ENCODE measurements around the gene ZFPM1. TPM values are rescaled to one million over a fixed set of nuclear protein-coding genes. Genes with fewer than 3 reads are reported as not detected.

The ZFPM1 gene
- total RNA-seq, 1 experiment from 2014 or later = 0.75 TPM

- no peak overlapping the region for H3K4me3 ChIP-seq (ENCODE audit: low read length)
These were observed 38.3 kb upstream of the ZFPM1 start for GRCh38 chr16:88414521-88415380.

GRCh38 chr16:88415381-88415705, 37.7 kb upstream of the ZFPM1 start:
- no peaks in the 10 kb centered on the region for H3K79me2 ChIP-seq (ENCODE audit: low read length)

More at GRCh38 chr16:88414521-88415380, 38.3 kb upstream of the ZFPM1 start:
- Histone ChIP-seq H3K9me3 (ENCODE audit: low read length) (no peaks in the 10 kb centered on the region), H3K36me3 (ENCODE audit: insufficient read depth, low read length) (no peaks in the 10 kb centered on the region), H4K20me1 (ENCODE audit: insufficient read depth, low read depth, low read length) (no peaks in the 10 kb centered on the region), H3K9ac (ENCODE audit: low read length) (no peak overlapping the region), H3K79me2 (ENCODE audit: low read length) (no peaks in the 10 kb centered on the region), H3K4me1 (ENCODE audit: low read length) (no peaks in the 10 kb centered on the region), H3K27ac (ENCODE audit: low read length) (no peak overlapping the region), H3K9me2 (replicated peaks; ENCODE audit: insufficient read depth, low read length) (no peaks in the 10 kb centered on the region), H3K4me2 (ENCODE audit: low read depth, low read length, poor library complexity, severe bottlenecking) (no peak overlapping the region), H3K27me3 (ENCODE audit: low read length) (no peaks in the 10 kb centered on the region), H2AFZ (ENCODE audit: low read length) (no peak overlapping the region)
- DNase-seq = no peak

GRCh38 chr16:88415713-88416323, 37.3 kb upstream of the ZFPM1 start:
- DNase-seq = peak; percentile 55
- Histone ChIP-seq H3K4me2 (ENCODE audit: low read depth, low read length, poor library complexity, severe bottlenecking) (no peak overlapping the region), H3K4me3 (ENCODE audit: low read length) (no peak overlapping the region), H3K27me3 (ENCODE audit: low read length) (no peaks in the 10 kb centered on the region), H3K9me2 (replicated peaks; ENCODE audit: insufficient read depth, low read length) (no peaks in the 10 kb centered on the region), H3K4me1 (ENCODE audit: low read length) (no peaks in the 10 kb centered on the region), H3K9me3 (ENCODE audit: low read length) (no peaks in the 10 kb centered on the region), H3K9ac (ENCODE audit: low read length) (no peak overlapping the region), H3K79me2 (ENCODE audit: low read length) (no peaks in the 10 kb centered on the region), H3K27ac (ENCODE audit: low read length) (no peak overlapping the region), H2AFZ (ENCODE audit: low read length) (no peak overlapping the region), H3K36me3 (ENCODE audit: insufficient read depth, low read length) (no peaks in the 10 kb centered on the region), H4K20me1 (ENCODE audit: insufficient read depth, low read depth, low read length) (no peaks in the 10 kb centered on the region)

More at GRCh38 chr16:88415381-88415705, 37.7 kb upstream of the ZFPM1 start:
- Histone ChIP-seq H3K27ac (ENCODE audit: low read length) (no peak overlapping the region), H3K4me2 (ENCODE audit: low read depth, low read length, poor library complexity, severe bottlenecking) (no peak overlapping the region), H3K27me3 (ENCODE audit: low read length) (no peaks in the 10 kb centered on the region), H3K9ac (ENCODE audit: low read length) (no peak overlapping the region), H3K9me2 (replicated peaks; ENCODE audit: insufficient read depth, low read length) (no peaks in the 10 kb centered on the region), H3K4me3 (ENCODE audit: low read length) (no peak overlapping the region), H3K36me3 (ENCODE audit: insufficient read depth, low read length) (no peaks in the 10 kb centered on the region), H3K9me3 (ENCODE audit: low read length) (no peaks in the 10 kb centered on the region), H2AFZ (ENCODE audit: low read length) (no peak overlapping the region), H3K4me1 (ENCODE audit: low read length) (no peaks in the 10 kb centered on the region), H4K20me1 (ENCODE audit: insufficient read depth, low read depth, low read length) (no peaks in the 10 kb centered on the region)
- no peak for DNase-seq

- Histone ChIP-seq H3K9me3 (ENCODE audit: low read length) (no peaks in the 10 kb centered on the region), H3K4me2 (ENCODE audit: low read depth, low read length, poor library complexity, severe bottlenecking) (no peak overlapping the region), H3K79me2 (ENCODE audit: low read length) (no peaks in the 10 kb centered on the region), H3K4me3 (ENCODE audit: low read length) (no peak overlapping the region), H3K9me2 (replicated peaks; ENCODE audit: insufficient read depth, low read length) (no peaks in the 10 kb centered on the region), H3K27ac (ENCODE audit: low read length) (no peak overlapping the region), H3K9ac (ENCODE audit: low read length) (no peak overlapping the region), H3K4me1 (ENCODE audit: low read length) (no peaks in the 10 kb centered on the region), H3K27me3 (ENCODE audit: low read length) (no peaks in the 10 kb centered on the region), H4K20me1 (ENCODE audit: insufficient read depth, low read depth, low read length) (no peaks in the 10 kb centered on the region), H3K36me3 (ENCODE audit: insufficient read depth, low read length) (no peaks in the 10 kb centered on the region), H2AFZ (ENCODE audit: low read length) (no peak overlapping the region)
- no peak for DNase-seq
These were observed 36.4 kb upstream of the ZFPM1 start for GRCh38 chr16:88416686-88417085.

- Histone ChIP-seq H3K27ac (ENCODE audit: low read length) (no peak overlapping the region), H2AFZ (ENCODE audit: low read length) (no peak overlapping the region), H3K9ac (ENCODE audit: low read length) (no peak overlapping the region), H3K9me3 (ENCODE audit: low read length) (no peaks in the 10 kb centered on the region), H3K4me3 (ENCODE audit: low read length) (no peak overlapping the region), H3K79me2 (ENCODE audit: low read length) (no peaks in the 10 kb centered on the region), H4K20me1 (ENCODE audit: insufficient read depth, low read depth, low read length) (no peaks in the 10 kb centered on the region), H3K36me3 (ENCODE audit: insufficient read depth, low read length) (no peaks in the 10 kb centered on the region), H3K4me1 (ENCODE audit: low read length) (no peaks in the 10 kb centered on the region), H3K4me2 (ENCODE audit: low read depth, low read length, poor library complexity, severe bottlenecking) (no peak overlapping the region), H3K27me3 (ENCODE audit: low read length) (no peaks in the 10 kb centered on the region), H3K9me2 (replicated peaks; ENCODE audit: insufficient read depth, low read length) (no peaks in the 10 kb centered on the region)
- no peak for DNase-seq
These were observed 35.2 kb upstream of the ZFPM1 start for GRCh38 chr16:88417684-88418476.

- no peak overlapping the region for H3K9ac ChIP-seq (ENCODE audit: low read length)
- H3K36me3 ChIP-seq (ENCODE audit: insufficient read depth, low read length) = no peaks in the 10 kb centered on the region
- DNase-seq = no peak
- H3K9me3 ChIP-seq (ENCODE audit: low read length) = no peaks in the 10 kb centered on the region
- no peaks in the 10 kb centered on the region for H3K4me1 ChIP-seq (ENCODE audit: low read length)
- H3K4me3 ChIP-seq (ENCODE audit: low read length) = no peak overlapping the region
- no peaks in the 10 kb centered on the region for H3K79me2 ChIP-seq (ENCODE audit: low read length)
- no peak overlapping the region for H3K4me2 ChIP-seq (ENCODE audit: low read depth, low read length, poor library complexity, severe bottlenecking)
- no peaks in the 10 kb centered on the region for H3K9me2 ChIP-seq (replicated peaks; ENCODE audit: insufficient read depth, low read length)
- H3K27ac ChIP-seq (ENCODE audit: low read length) = no peak overlapping the region
- no peak overlapping the region for H2AFZ ChIP-seq (ENCODE audit: low read length)
- H4K20me1 ChIP-seq (ENCODE audit: insufficient read depth, low read depth, low read length) = no peaks in the 10 kb centered on the region
- no peaks in the 10 kb centered on the region for H3K27me3 ChIP-seq (ENCODE audit: low read length)
These were observed 34.2 kb upstream of the ZFPM1 start for GRCh38 chr16:88418869-88419268.

- Histone ChIP-seq H3K4me1 (ENCODE audit: low read length) (no peaks in the 10 kb centered on the region), H3K9me3 (ENCODE audit: low read length) (no peaks in the 10 kb centered on the region), H3K4me3 (ENCODE audit: low read length) (no peak overlapping the region), H3K9me2 (replicated peaks; ENCODE audit: insufficient read depth, low read length) (no peaks in the 10 kb centered on the region), H3K9ac (ENCODE audit: low read length) (no peak overlapping the region), H3K79me2 (ENCODE audit: low read length) (no peaks in the 10 kb centered on the region), H4K20me1 (ENCODE audit: insufficient read depth, low read depth, low read length) (no peaks in the 10 kb centered on the region), H3K36me3 (ENCODE audit: insufficient read depth, low read length) (no peaks in the 10 kb centered on the region), H3K4me2 (ENCODE audit: low read depth, low read length, poor library complexity, severe bottlenecking) (no peak overlapping the region), H3K27ac (ENCODE audit: low read length) (no peak overlapping the region), H3K27me3 (ENCODE audit: low read length) (no peaks in the 10 kb centered on the region), H2AFZ (ENCODE audit: low read length) (no peak overlapping the region)
- DNase-seq = no peak
These were observed 33.3 kb upstream of the ZFPM1 start for GRCh38 chr16:88419790-88420189.

- H3K36me3 ChIP-seq (ENCODE audit: insufficient read depth, low read length) = no peaks in the 10 kb centered on the region
- H3K27me3 ChIP-seq (ENCODE audit: low read length) = no peaks in the 10 kb centered on the region
- H3K4me2 ChIP-seq (ENCODE audit: low read depth, low read length, poor library complexity, severe bottlenecking) = no peak overlapping the region
- H3K27ac ChIP-seq (ENCODE audit: low read length) = no peak overlapping the region
- no peak for DNase-seq
- no peaks in the 10 kb centered on the region for H3K9me2 ChIP-seq (replicated peaks; ENCODE audit: insufficient read depth, low read length)
- H3K79me2 ChIP-seq (ENCODE audit: low read length) = no peaks in the 10 kb centered on the region
- H3K4me3 ChIP-seq (ENCODE audit: low read length) = no peak overlapping the region
- H3K9me3 ChIP-seq (ENCODE audit: low read length) = no peaks in the 10 kb centered on the region
- no peaks in the 10 kb centered on the region for H4K20me1 ChIP-seq (ENCODE audit: insufficient read depth, low read depth, low read length)
- no peak overlapping the region for H3K9ac ChIP-seq (ENCODE audit: low read length)
- H3K4me1 ChIP-seq (ENCODE audit: low read length) = no peaks in the 10 kb centered on the region
- no peak overlapping the region for H2AFZ ChIP-seq (ENCODE audit: low read length)
These were observed 32.6 kb upstream of the ZFPM1 start for GRCh38 chr16:88420496-88420895.

Measured in Karpas-422 (cell line).